ENCODE data around the gene NEMP1.

DNA sequence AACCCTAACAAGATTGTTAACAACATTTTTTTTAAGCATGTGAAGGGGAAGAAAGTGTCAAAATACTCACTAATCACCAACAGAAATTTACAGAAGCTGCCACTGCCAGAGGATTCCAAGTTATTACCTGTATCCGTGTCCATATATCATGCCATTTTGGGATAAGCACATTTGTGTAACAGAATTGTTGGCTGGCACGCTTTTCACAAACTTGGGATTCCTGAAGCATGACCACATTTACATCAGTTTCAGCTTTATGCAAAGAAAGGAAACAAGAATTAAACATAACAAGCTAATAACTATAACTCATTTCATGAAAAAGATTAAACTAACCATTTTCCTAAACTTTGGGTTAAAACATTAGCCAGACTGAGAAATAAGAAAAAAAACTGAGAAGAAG, 5.9 kb downstream of the NEMP1 start:
- TF ChIP-seq, protein P1, sequence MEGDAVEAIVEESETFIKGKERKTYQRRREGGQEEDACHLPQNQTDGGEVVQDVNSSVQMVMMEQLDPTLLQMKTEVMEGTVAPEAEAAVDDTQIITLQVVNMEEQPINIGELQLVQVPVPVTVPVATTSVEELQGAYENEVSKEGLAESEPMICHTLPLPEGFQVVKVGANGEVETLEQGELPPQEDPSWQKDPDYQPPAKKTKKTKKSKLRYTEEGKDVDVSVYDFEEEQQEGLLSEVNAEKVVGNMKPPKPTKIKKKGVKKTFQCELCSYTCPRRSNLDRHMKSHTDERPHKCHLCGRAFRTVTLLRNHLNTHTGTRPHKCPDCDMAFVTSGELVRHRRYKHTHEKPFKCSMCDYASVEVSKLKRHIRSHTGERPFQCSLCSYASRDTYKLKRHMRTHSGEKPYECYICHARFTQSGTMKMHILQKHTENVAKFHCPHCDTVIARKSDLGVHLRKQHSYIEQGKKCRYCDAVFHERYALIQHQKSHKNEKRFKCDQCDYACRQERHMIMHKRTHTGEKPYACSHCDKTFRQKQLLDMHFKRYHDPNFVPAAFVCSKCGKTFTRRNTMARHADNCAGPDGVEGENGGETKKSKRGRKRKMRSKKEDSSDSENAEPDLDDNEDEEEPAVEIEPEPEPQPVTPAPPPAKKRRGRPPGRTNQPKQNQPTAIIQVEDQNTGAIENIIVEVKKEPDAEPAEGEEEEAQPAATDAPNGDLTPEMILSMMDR (IDR thresholded peaks at IDR 0.05) = no peak
- TF ChIP-seq POLR2AphosphoS5 (IDR thresholded peaks at IDR 0.05) = no peak
